K562 (cell line): ENCODE data around the gene LENEP. TPM values are rescaled to one million over a fixed set of nuclear protein-coding genes. Genes with fewer than 3 reads are reported as not detected.

ENCODE experiments used
- ARID1B ChIP-seq: fragments of 450-650 bp; IDR thresholded peaks from 2 replicates; pipeline ENCODE4 v1.6.1; 2016; ENCODE audit warnings: antibody characterized with exemption, mild to moderate bottlenecking, inconsistent platforms
- CHCHD3 ChIP-seq: fragments of 250-450 bp; sonication (Bioruptor Pico); IDR thresholded peaks from 2 replicates; pipeline ENCODE4 v2.1.2; 2022; ENCODE audit warnings: mild to moderate bottlenecking
- CREM ChIP-seq: IDR thresholded peaks from 2 replicates; pipeline ENCODE4 v1.6.1; 2014; ENCODE audit warnings: antibody characterized with exemption, low read depth
- EP400 ChIP-seq: fragments of 450-650 bp; IDR thresholded peaks from 2 replicates; pipeline ENCODE4 v1.6.1; 2017; ENCODE audit warnings: antibody characterized with exemption, mild to moderate bottlenecking, moderate library complexity
- HLTF ChIP-seq: fragments of 450-650 bp; IDR thresholded peaks from 2 replicates; pipeline ENCODE4 v1.6.1; 2016
- KDM2B ChIP-seq: fragments of 250-450 bp; sonication (Bioruptor Pico); IDR thresholded peaks from 2 replicates; pipeline ENCODE4 v1.8.0; 2021; ENCODE audit warnings: mild to moderate bottlenecking, moderate library complexity
- NFE2 ChIP-seq: IDR thresholded peaks from 2 replicates; pipeline ENCODE4 v1.6.1; 2014; ENCODE audit warnings: antibody characterized with exemption, low read depth
- NRF1 ChIP-seq, 2 experiments: fragments of 450-650 bp; IDR thresholded peaks in 1 of 2; conservative IDR thresholded peaks in 1 of 2; 2 replicates each; pipeline ENCODE4 v1.6.1; 2014; ENCODE audit warnings: mild to moderate bottlenecking in 2 of 2
- SIX5 ChIP-seq, 2 experiments: IDR thresholded peaks; 2 replicates each; pipeline ENCODE4 v1.6.1; 2011; ENCODE audit warnings: low read length in 2 of 2, borderline replicate concordance in 1 of 2, low read depth in 1 of 2, mild to moderate bottlenecking in 1 of 2, moderate library complexity in 1 of 2; ENCODE audit not compliant: insufficient read depth in 1 of 2
- SRF ChIP-seq, 2 experiments: fragments of 250-450, 450-650 bp in 1 of 2; sonication (Bioruptor Pico) in 1 of 2; sonication (generic) in 1 of 2; formaldehyde crosslinking; IDR thresholded peaks; 2 replicates each; pipeline versions ENCODE4 v1.5.0 to v1.5.1; 2020 to 2022; ENCODE audit warnings: mild to moderate bottlenecking in 1 of 2, missing genetic modification reagents in 1 of 2
- ZKSCAN8 ChIP-seq: fragments of 200-800 bp; sonication (Bioruptor generic); IDR thresholded peaks from 2 replicates; pipeline ENCODE4 v1.6.1; 2016; ENCODE audit warnings: missing genetic modification characterization, missing compliant biosample characterization
- ZNF121 ChIP-seq: sonication (generic); formaldehyde crosslinking; conservative IDR thresholded peaks from 2 replicates; pipeline ENCODE4 v1.8.0; 2022; ENCODE audit warnings: missing genetic modification reagents
- ZNF263 ChIP-seq: sonication (generic); formaldehyde crosslinking; IDR thresholded peaks from 2 replicates; pipeline ENCODE4 v1.8.0; 2022; ENCODE audit warnings: mild to moderate bottlenecking, missing genetic modification reagents, borderline replicate concordance
- ZNF436 ChIP-seq: fragments of 250-450, 450-650 bp; sonication (Bioruptor Pico); formaldehyde crosslinking; IDR thresholded peaks from 2 replicates; pipeline ENCODE4 v1.7.0; 2020; ENCODE audit warnings: mild to moderate bottlenecking
- ZNF830 ChIP-seq: fragments of 250-450 bp; sonication (Bioruptor Pico); IDR thresholded peaks from 2 replicates; pipeline ENCODE4 v1.5.0; 2021; ENCODE audit warnings: mild to moderate bottlenecking
- polyA plus RNA-seq, 8 experiments: library from polyadenylated mRNA; depleted of rRNA in 4 of 8; stranded (reverse) in 5 of 8; unstranded in 3 of 8; fragments of >200 nt; fragmentation: Nextera tagmentation in 2 of 8; fragmentation: Illumina TruSeq in 1 of 8; extraction: Ambion mirVana in 2 of 8; extraction: Trizol in 1 of 8; gene quantifications; 2 replicates each; pipeline versions ENCODE4 v1.2.1 to v1.2.3, GENCODE V29; 2011 to 2014; ENCODE audit warnings: inconsistent platforms in 1 of 8, missing spikeins in 1 of 8
- total RNA-seq, 7 experiments: library from RNA; depleted of rRNA in 6 of 7; stranded (reverse); fragments of >200 nt in 6 of 7; fragmentation: Illumina TruSeq in 2 of 7; extraction: Trizol in 2 of 7; gene quantifications; 2 replicates each; pipeline versions ENCODE4 v1.2.1 to v1.2.3, GENCODE V29; 2011 to 2021; ENCODE audit warnings: low replicate concordance in 1 of 7
- TF ChIP-seq, protein P1 (sequence below): fragments of 200-800 bp; sonication (Bioruptor generic); IDR thresholded peaks from 2 replicates; pipeline ENCODE4 v1.6.1; 2017; ENCODE audit warnings: missing genetic modification characterization, missing compliant biosample characterization
- TF ChIP-seq, protein P2 (sequence below), 2 experiments: fragments of 150-350 bp in 1 of 2; IDR thresholded peaks; 2 replicates each; pipeline ENCODE4 v1.6.1; 2012 to 2016; ENCODE audit warnings: low read depth in 2 of 2, low read length in 2 of 2, mild to moderate bottlenecking in 1 of 2, moderate library complexity in 1 of 2
- TF ChIP-seq, protein P3 (sequence below): fragments of 450-650 bp; IDR thresholded peaks from 2 replicates; pipeline ENCODE4 v1.6.1; 2018; ENCODE audit warnings: mild to moderate bottlenecking, low read depth; ENCODE audit not compliant: partially characterized antibody
- TF ChIP-seq, protein P4 (sequence below): fragments of 450-650 bp; formaldehyde crosslinking; IDR thresholded peaks from 2 replicates; pipeline ENCODE4 v1.4.0; 2020; ENCODE audit warnings: mild to moderate bottlenecking, mixed read lengths

The LENEP gene
- total and polyA plus RNA-seq, 9 of the 15 experiments (the other 6 are each of a cell fraction or from before 2014, with no cell fraction given): 0.23 to 0.87 (median 0.67) TPM; not detected in 5

DNA sequence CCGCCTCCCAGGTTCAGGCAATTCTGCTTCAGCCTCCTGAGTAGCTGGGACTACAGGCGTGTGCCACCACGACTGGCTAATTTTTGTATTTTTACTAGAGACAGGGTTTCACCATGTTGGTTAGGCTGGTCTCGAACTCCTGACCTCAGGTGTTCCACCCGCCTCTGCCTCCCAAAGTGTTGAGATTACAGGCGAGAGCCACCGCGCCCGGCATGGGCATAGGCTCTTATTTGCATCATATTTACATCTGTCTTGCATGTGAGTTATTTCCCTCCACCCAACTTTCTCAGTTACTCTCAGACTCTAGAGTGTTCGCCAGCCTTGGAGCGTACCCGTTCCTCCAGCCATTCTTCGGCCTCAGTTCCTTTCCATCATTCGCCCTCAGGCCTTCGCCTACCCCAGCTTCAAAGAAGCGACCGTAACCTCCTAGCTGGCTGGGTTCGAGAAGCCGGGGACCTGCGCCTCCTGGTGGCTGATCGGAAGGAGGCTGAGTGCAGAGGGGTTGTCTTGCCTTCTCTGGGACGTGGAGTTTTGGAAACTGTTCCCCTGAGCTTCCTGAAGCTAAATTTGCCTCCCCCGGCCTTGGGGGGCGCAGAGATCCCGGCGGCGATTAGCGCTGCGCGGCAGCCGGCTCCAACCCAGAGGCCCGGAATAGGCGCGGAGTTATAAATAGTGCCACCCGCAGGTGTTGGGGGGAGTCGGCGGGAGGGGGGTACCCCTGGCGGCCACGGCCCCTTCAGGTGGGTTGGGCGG lies 5.6 kb downstream of the LENEP start (continued):
- TF ChIP-seq, protein P1, sequence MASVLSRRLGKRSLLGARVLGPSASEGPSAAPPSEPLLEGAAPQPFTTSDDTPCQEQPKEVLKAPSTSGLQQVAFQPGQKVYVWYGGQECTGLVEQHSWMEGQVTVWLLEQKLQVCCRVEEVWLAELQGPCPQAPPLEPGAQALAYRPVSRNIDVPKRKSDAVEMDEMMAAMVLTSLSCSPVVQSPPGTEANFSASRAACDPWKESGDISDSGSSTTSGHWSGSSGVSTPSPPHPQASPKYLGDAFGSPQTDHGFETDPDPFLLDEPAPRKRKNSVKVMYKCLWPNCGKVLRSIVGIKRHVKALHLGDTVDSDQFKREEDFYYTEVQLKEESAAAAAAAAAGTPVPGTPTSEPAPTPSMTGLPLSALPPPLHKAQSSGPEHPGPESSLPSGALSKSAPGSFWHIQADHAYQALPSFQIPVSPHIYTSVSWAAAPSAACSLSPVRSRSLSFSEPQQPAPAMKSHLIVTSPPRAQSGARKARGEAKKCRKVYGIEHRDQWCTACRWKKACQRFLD (CRISPR knock-in tag): no peak; the same call in 1 of the 2 replicates
- TF ChIP-seq HLTF: no peak
- no peak for TF ChIP-seq ZNF121 (CRISPR knock-in tag)
- no peak for TF ChIP-seq CHCHD3 (CRISPR knock-in tag)
- no peak for TF ChIP-seq SIX5 (IDR thresholded peaks at IDR 0.05; ENCODE audit: borderline replicate concordance in 1 of 2, insufficient read depth in 1 of 2, low read depth in 1 of 2, low read length in 2 of 2)
- TF ChIP-seq, protein P2, sequence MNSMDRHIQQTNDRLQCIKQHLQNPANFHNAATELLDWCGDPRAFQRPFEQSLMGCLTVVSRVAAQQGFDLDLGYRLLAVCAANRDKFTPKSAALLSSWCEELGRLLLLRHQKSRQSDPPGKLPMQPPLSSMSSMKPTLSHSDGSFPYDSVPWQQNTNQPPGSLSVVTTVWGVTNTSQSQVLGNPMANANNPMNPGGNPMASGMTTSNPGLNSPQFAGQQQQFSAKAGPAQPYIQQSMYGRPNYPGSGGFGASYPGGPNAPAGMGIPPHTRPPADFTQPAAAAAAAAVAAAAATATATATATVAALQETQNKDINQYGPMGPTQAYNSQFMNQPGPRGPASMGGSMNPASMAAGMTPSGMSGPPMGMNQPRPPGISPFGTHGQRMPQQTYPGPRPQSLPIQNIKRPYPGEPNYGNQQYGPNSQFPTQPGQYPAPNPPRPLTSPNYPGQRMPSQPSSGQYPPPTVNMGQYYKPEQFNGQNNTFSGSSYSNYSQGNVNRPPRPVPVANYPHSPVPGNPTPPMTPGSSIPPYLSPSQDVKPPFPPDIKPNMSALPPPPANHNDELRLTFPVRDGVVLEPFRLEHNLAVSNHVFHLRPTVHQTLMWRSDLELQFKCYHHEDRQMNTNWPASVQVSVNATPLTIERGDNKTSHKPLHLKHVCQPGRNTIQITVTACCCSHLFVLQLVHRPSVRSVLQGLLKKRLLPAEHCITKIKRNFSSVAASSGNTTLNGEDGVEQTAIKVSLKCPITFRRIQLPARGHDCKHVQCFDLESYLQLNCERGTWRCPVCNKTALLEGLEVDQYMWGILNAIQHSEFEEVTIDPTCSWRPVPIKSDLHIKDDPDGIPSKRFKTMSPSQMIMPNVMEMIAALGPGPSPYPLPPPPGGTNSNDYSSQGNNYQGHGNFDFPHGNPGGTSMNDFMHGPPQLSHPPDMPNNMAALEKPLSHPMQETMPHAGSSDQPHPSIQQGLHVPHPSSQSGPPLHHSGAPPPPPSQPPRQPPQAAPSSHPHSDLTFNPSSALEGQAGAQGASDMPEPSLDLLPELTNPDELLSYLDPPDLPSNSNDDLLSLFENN (IDR thresholded peaks at IDR 0.05; ENCODE audit: low read depth in 2 of 2, low read length in 2 of 2): no peak
- TF ChIP-seq, protein P3, sequence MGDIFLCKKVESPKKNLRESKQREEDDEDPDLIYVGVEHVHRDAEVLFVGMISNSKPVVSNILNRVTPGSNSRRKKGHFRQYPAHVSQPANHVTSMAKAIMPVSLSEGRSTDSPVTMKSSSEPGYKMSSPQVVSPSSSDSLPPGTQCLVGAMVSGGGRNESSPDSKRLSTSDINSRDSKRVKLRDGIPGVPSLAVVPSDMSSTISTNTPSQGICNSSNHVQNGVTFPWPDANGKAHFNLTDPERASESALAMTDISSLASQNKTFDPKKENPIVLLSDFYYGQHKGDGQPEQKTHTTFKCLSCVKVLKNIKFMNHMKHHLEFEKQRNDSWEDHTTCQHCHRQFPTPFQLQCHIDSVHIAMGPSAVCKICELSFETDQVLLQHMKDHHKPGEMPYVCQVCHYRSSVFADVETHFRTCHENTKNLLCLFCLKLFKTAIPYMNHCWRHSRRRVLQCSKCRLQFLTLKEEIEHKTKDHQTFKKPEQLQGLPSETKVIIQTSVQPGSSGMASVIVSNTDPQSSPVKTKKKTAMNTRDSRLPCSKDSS: no peak
- no peak for TF ChIP-seq ZNF436
- no peak for TF ChIP-seq ZNF830 (CRISPR knock-in tag)
- no peak for TF ChIP-seq EP400
- TF ChIP-seq NRF1 (conservative IDR thresholded peaks at IDR 0.05 in 1 of 2, IDR thresholded peaks at IDR 0.05 in 1 of 2): no peak
- TF ChIP-seq KDM2B: 0 out of 2 replicates have a peak, but pooled peaks have one; percentile 59
- no peak for TF ChIP-seq ZNF263
- TF ChIP-seq, protein P4, sequence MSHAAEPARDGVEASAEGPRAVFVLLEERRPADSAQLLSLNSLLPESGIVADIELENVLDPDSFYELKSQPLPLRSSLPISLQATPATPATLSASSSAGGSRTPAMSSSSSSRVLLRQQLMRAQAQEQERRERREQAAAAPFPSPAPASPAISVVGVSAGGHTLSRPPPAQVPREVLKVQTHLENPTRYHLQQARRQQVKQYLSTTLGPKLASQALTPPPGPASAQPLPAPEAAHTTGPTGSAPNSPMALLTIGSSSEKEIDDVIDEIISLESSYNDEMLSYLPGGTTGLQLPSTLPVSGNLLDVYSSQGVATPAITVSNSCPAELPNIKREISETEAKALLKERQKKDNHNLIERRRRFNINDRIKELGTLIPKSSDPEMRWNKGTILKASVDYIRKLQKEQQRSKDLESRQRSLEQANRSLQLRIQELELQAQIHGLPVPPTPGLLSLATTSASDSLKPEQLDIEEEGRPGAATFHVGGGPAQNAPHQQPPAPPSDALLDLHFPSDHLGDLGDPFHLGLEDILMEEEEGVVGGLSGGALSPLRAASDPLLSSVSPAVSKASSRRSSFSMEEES (CRISPR knock-in tag): no peak
- TF ChIP-seq ZKSCAN8 (CRISPR knock-in tag): no peak
- TF ChIP-seq NFE2: no peak
- peak; percentile 27; the same call in 1 of the 2 replicates for TF ChIP-seq ARID1B
- no peak for TF ChIP-seq SRF (CRISPR knock-in tag; IDR thresholded peaks at IDR 0.05)
- peak; percentile 56; the same call in 1 of the 2 replicates for TF ChIP-seq CREM
